Gastrocnemius medialis (tissue), 4 donors: ENCODE data around the gene ITPKB. TPM values are rescaled to one million over a fixed set of nuclear protein-coding genes. Genes with fewer than 3 reads are reported as not detected.
"Not testable (repeated sequence)": the region's sequence is repeated elsewhere in the genome, so short reads cannot be mapped to it uniquely, and the experiment has no call there.

Source experiments
- ATAC-seq, 2 donors: fragments of 150-250 bp; one replicate each; pipeline ENCODE4 v1.9.1; 2016
- DNase-seq, 2 donors: peaks; one replicate each; pipeline ENCODE4 v3.0.0-alpha.2; 2019
- H3K27ac ChIP-seq, 4 donors: fragments of 200-600 bp; sonication (generic); 1 replicate in 1 of 4; 2 replicates in 3 of 4; pipeline ENCODE4 v1.5.1; 2016 to 2018; ENCODE audit warnings: mild to moderate bottlenecking in 2 of 4, moderate library complexity in 1 of 4
- H3K27me3 ChIP-seq, 3 donors: fragments of 200-600 bp; sonication (generic) in 2 of 3; 1 replicate in 1 of 3; 2 replicates in 2 of 3; pipeline versions ENCODE4 v1.5.1 to v1.6.0; 2016 to 2019; ENCODE audit warnings: mild to moderate bottlenecking in 1 of 3, moderate library complexity in 1 of 3
- H3K36me3 ChIP-seq, 2 donors: fragments of 200-600 bp; sonication (generic) in 1 of 2; one replicate each; pipeline ENCODE4 v1.5.1; 2017 to 2018
- H3K4me1 ChIP-seq, 2 donors: fragments of 200-600 bp; sonication (generic) in 1 of 2; one replicate each; pipeline ENCODE4 v1.5.1; 2016 to 2017; ENCODE audit warnings: mild to moderate bottlenecking in 2 of 2
- H3K4me3 ChIP-seq, 4 donors: fragments of 200-600 bp; sonication (generic) in 3 of 4; 1 replicate in 1 of 4; 2 replicates in 3 of 4; pipeline ENCODE4 v1.5.1; 2016 to 2019; ENCODE audit warnings: mild to moderate bottlenecking in 2 of 4
- H3K9me3 ChIP-seq, 3 donors: fragments of 200-600 bp; sonication (generic) in 2 of 3; 1 replicate in 1 of 3; 2 replicates in 2 of 3; pipeline ENCODE4 v1.5.1; 2016 to 2019
- POLR2A ChIP-seq, 2 donors: fragments of 450-650 bp; IDR thresholded peaks; one replicate each; pipeline ENCODE4 v1.6.1; 2017; ENCODE audit warnings: antibody characterized with exemption in 2 of 2, mild to moderate bottlenecking in 2 of 2, moderate library complexity in 2 of 2
- in situ Hi-C, 4 donors: fragments of 200-750 bp; cut with MboI; loops; one replicate each; pipeline versions ENCODE4 v1.15.0 to v1.8.0; 2017; ENCODE audit warnings: low sequenced_read_pairs in 4 of 4
- intact Hi-C: fragments of 100-400 bp; cut with DNase I; formaldehyde crosslinking; loops from one replicate; pipeline ENCODE4 v1.15.1; 2023; ENCODE audit warnings: low total_unique reads
- total RNA-seq, 4 donors: library from RNA; depleted of rRNA; stranded (reverse); fragments of >200 nt; gene quantifications; one replicate each; pipeline versions ENCODE4 v1.1.0 to v1.2.3, GENCODE V29; 2016
- TF ChIP-seq, protein P1 (sequence below), 5 experiments: fragments of 450-650 bp in 3 of 5; fragments of 200-600 bp in 2 of 5; sonication (generic) in 2 of 5; IDR thresholded peaks in 4 of 5; conservative IDR thresholded peaks in 1 of 5; 1 replicate in 4 of 5; 2 replicates in 1 of 5; pipeline ENCODE4 v1.5.1; 2016 to 2019; ENCODE audit warnings: antibody characterized with exemption in 5 of 5, mild to moderate bottlenecking in 3 of 5, moderate library complexity in 3 of 5

The ITPKB gene
- total RNA-seq, 4 donors from 2014 or later = 7.1 to 13.9 (median 7.8) TPM

- TF ChIP-seq, protein P1, sequence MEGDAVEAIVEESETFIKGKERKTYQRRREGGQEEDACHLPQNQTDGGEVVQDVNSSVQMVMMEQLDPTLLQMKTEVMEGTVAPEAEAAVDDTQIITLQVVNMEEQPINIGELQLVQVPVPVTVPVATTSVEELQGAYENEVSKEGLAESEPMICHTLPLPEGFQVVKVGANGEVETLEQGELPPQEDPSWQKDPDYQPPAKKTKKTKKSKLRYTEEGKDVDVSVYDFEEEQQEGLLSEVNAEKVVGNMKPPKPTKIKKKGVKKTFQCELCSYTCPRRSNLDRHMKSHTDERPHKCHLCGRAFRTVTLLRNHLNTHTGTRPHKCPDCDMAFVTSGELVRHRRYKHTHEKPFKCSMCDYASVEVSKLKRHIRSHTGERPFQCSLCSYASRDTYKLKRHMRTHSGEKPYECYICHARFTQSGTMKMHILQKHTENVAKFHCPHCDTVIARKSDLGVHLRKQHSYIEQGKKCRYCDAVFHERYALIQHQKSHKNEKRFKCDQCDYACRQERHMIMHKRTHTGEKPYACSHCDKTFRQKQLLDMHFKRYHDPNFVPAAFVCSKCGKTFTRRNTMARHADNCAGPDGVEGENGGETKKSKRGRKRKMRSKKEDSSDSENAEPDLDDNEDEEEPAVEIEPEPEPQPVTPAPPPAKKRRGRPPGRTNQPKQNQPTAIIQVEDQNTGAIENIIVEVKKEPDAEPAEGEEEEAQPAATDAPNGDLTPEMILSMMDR (IDR thresholded peaks at IDR 0.05 in 4 of 5, conservative IDR thresholded peaks at IDR 0.05 in 1 of 5) = no peak
- no peak for TF ChIP-seq POLR2A (IDR thresholded peaks at IDR 0.05)
- Histone ChIP-seq H3K9me3 (peaks cover 0 to 4% (median 0%) of the 10 kb centered on the region in 3 donors), H3K36me3 (no peaks in the 10 kb centered on the region), H3K4me1 (peaks cover 0 to 3% of the 10 kb centered on the region in 2 donors), H3K27me3 (no peaks in the 10 kb centered on the region), H3K27ac (no peak overlapping the region), H3K4me3 (peak overlapping the region in 1 of 4 donors; percentile 10)
- intact Hi-C loops = no loop called here
- in situ Hi-C loops = loop anchor here in 1 of 4 donors (25.0 kb wide), 1 partner anchor 815 kb away; no protein-coding TSS in a partner anchor
- no peak for DNase-seq
- no peak for ATAC-seq
These were observed 117.1 kb downstream of the ITPKB start for GRCh38 chr1:226622012-226622411.

- intact Hi-C loops = no loop called here
- H3K4me3 ChIP-seq = no peak overlapping the region
- peaks cover 0 to 2% (median 0%) of the 10 kb centered on the region in 3 donors for H3K27me3 ChIP-seq
- no peaks in the 10 kb centered on the region for H3K36me3 ChIP-seq
- H3K4me1 ChIP-seq = no peaks in the 10 kb centered on the region
- TF ChIP-seq POLR2A (IDR thresholded peaks at IDR 0.05) = no peak
- TF ChIP-seq, protein P1 (IDR thresholded peaks at IDR 0.05 in 4 of 5, conservative IDR thresholded peaks at IDR 0.05 in 1 of 5) = no peak
- DNase-seq = no peak
- in situ Hi-C loops = loop anchor here in 2 of 4 donors (10.0 to 25.0 kb wide), 2 partner anchors 194 to 818 kb away; no protein-coding TSS in a partner anchor
- H3K9me3 ChIP-seq = peaks cover 0 to 4% (median 0%) of the 10 kb centered on the region in 3 donors
- ATAC-seq = no peak
- H3K27ac ChIP-seq = no peak overlapping the region
These were observed 120.1 kb downstream of the ITPKB start for GRCh38 chr1:226619031-226619430.

DNA sequence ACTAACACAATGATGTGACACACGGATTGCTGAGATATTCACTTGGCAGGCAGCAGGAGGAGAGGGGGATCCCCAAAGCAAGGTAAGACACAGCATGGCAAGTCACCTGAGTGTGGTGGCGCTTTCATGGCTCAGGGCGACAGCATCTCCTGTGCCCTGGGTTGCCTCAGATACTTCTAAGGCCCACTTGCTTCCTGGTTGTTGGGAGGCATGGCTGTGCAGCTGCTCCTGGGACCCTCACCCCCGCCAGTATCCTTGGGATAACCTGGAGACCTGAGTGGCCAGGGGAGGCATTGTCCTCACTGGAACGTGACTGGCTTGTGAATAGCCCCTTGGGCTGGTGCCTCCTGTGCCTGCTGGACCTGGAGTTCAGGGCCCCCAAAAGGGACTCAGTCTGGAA lies 120.7 kb downstream of the ITPKB start:
- no peak for DNase-seq
- intact Hi-C loops (no loop called here), in situ Hi-C loops (loop anchor here in 2 of 4 donors (10.0 to 25.0 kb wide), 2 partner anchors 194 to 819 kb away; no protein-coding TSS in a partner anchor)
- TF ChIP-seq, protein P1 (IDR thresholded peaks at IDR 0.05 in 4 of 5, conservative IDR thresholded peaks at IDR 0.05 in 1 of 5) = no peak
- TF ChIP-seq POLR2A (IDR thresholded peaks at IDR 0.05) = no peak
- Histone ChIP-seq H3K27ac (no peak overlapping the region), H3K36me3 (no peaks in the 10 kb centered on the region), H3K4me3 (no peak overlapping the region), H3K27me3 (peaks cover 0 to 2% (median 0%) of the 10 kb centered on the region in 3 donors), H3K9me3 (peaks cover 0 to 4% (median 0%) of the 10 kb centered on the region in 3 donors), H3K4me1 (no peaks in the 10 kb centered on the region)
- no peak for ATAC-seq

GRCh38 chr1:226617719-226618118 lies 121.4 kb downstream of the ITPKB start:
- H3K36me3 ChIP-seq, H3K4me3 ChIP-seq, H3K9me3 ChIP-seq, ATAC-seq, H3K27me3 ChIP-seq, H3K27ac ChIP-seq, H3K4me1 ChIP-seq, intact Hi-C loops, DNase-seq: not testable (repeated sequence)
- in situ Hi-C loops = loop anchor here in 2 of 4 donors (10.0 to 25.0 kb wide), 2 partner anchors 193 to 820 kb away; no protein-coding TSS in a partner anchor

- Histone ChIP-seq H3K36me3 (no peaks in the 10 kb centered on the region), H3K4me3 (no peak overlapping the region), H3K27me3 (peaks cover 0 to 2% (median 0%) of the 10 kb centered on the region in 3 donors), H3K4me1 (no peaks in the 10 kb centered on the region), H3K27ac (no peak overlapping the region), H3K9me3 (peaks cover 0 to 2% (median 0%) of the 10 kb centered on the region in 3 donors)
- DNase-seq = no peak
- TF ChIP-seq, protein P1 (IDR thresholded peaks at IDR 0.05 in 4 of 5, conservative IDR thresholded peaks at IDR 0.05 in 1 of 5) = no peak
- TF ChIP-seq POLR2A (IDR thresholded peaks at IDR 0.05) = no peak
- ATAC-seq = no peak
- intact Hi-C loops (no loop called here), in situ Hi-C loops (loop anchor here in 2 of 4 donors (10.0 to 25.0 kb wide), 2 partner anchors 192 to 820 kb away; no protein-coding TSS in a partner anchor)
These were observed 122.0 kb downstream of the ITPKB start for GRCh38 chr1:226617109-226617508.
